ENCODE measurements around the gene MACROD2.

Gene MACROD2

DNA sequence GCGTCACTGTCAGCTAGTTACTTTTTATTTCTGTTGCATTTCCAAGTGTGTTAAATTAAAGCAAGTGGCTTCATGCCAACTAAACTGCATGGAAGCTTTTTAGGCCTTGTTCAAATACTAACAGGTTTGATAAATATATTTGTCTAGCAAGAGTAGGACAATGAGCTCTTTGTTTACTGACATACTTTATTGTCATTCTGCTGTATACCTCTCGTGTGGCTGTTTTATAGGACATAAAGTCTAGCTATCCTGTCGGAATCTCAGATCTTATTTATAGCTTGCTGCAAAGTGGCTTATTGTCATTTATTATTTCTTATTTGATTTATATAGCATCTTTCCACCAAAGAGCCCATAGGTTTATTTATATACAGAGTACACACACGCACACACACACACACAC lies 1866.9 kb downstream of the MACROD2 start:
- no peak for DNase-seq (ENCODE audit: low read depth)

DNA sequence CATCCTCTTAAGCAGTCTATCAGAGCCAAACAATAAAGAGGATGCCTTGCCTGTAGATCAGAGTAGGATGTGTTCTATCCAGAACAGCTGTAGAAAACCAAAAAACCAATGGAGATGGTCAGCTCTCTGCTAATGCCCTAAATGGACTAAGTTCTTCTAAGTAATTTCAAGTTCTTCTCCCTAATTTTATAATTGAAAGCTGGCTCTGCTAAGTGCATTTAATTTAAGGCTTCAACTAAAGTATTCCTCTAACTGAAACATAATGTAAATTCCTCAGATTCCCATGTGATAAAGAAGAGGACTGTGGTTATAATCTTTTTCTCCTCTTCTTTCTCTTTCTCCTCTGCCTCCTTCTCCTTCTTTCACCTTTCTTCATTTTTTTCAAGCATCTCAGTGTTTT lies 1868.4 kb downstream of the MACROD2 start:
- no peak for DNase-seq (ENCODE audit: low read depth)

DNA sequence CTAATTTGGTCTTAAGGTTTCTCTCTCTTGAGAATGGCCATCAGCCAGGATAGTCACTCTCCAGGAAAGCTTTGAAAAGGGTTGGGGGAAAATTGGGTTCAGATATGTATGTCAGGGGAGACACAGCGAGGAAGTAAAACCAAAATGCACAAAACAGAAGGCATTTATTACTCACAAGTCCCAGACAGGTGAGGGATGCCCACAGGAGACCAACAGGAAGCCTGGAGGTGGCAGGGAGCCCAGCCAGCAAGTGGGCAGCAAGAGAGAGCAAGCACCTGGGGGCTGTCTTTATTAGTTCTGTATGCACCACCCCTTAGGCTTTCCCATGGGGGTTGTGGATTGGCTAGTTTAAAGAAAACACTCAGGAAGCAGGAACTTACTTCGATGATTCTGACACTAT lies 1870.2 kb downstream of the MACROD2 start:
- no peak for DNase-seq (ENCODE audit: low read depth)

DNA sequence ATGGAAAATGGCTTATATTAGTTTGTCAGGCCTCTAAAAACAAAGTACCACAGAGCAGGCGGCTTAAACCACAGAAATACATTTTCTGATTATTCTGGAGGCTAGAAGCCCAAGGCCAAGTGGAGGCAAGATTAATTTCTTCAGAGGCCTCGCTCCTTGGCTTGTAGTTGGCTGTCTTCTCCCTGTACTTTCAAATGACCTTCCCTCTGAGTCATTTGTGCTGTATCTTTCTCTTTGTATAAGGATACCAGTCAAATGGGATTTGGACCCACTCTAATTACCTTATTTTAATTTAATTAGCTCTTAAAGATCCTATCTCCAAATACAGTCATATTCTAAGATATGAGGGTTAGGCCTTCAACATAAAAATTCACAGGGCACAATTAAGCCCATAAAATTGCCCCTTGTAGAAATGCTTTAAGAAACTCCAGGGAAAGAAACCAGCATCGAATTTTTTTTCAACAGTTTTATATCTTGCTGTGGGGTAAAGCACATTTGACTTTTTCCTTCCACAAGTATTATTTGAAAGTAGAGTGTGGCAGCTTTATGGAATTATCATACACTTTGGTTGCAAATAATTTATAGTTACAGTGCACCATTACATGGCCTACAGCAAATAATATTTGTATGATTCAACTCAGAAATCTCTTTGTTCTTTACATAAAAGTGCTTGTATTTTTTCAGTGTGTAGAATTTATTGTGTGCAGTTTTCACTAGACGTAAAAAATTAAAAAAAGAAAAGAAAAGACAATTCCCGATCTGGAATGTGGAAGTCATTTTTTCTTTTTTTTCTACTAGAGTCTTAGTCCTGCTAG lies 1871.8 kb downstream of the MACROD2 start:
- no peak for DNase-seq (ENCODE audit: low read depth)

DNA sequence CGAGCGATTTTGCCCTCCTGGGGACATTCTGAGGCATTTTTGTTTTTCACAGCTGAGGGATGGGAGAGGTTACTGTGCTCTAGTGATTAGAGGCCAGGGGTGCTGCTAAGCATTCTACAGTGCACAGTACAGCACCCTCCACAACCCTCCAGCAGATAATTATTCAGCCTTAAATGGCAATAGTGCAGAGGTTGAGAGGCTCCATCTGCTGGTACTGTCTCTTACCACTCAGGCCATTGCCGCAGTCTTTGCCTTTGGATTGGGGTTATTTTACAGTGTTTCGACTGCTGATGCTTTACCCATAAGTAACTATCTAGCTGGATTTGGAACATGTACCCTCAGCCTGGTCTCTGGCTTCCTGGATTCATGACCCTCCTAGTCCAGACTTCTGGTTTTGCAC lies 1872.6 kb downstream of the MACROD2 start:
- no peak for DNase-seq (ENCODE audit: low read depth)

DNA sequence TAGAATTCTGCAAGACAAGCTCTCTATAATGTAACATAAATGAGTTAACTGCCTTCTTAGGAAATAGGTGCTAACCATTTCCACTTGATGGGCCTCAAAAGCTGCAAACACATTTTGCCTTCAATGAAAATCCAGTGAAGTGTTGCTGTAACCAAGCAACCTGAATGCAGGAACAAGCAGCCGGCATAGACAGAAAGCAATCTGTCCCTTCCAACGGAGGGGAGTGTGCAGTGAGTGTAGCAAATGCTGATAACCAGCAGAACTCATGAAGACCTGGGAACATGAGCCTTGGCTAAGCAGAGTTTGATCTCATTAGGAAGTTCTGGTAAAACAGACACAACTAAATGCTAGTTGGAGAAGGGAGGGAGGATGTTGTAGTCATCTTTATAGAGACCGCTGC lies 1880.1 kb downstream of the MACROD2 start:
- DNase-seq (ENCODE audit: low read depth): no peak

DNA sequence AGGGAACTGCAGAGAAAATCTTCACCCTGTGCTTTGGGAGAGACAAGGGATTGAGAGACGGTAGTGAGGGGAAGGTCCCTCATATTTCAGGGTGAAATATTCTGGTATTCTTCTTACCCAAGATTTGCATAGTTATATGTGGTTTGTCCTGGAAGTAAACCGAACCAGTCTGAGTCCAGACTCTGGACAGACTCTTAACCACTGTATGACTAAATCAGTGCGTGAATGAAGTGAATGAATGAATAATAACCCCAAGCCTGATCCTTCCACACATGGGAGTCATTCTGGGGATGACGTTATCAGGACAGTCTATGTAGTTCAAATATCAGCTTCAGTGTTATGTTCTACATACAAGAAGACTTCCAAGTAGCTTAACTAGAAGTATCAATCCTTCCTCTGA lies 1887.2 kb downstream of the MACROD2 start:
- DNase-seq (ENCODE audit: low read depth): no peak

DNA sequence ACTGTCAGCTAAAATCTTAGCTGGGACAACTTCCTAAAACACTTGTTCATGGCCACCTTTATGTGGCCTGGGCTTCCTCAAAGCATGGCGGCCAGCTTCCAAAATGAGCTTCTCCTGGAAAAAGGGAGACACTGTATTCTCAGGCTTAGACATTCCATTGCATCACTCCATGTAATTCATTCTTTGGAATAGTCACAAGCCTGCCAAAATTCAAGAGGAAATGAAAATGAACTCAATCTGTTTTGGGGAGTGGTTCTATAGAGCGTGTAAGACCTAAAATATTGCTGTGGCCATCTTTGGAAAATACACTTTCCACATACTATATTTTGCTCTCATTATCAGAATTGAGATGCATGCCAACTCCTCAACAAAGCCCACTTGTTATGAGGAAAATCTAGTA lies 1890.9 kb downstream of the MACROD2 start:
- DNase-seq (ENCODE audit: low read depth): no peak

DNA sequence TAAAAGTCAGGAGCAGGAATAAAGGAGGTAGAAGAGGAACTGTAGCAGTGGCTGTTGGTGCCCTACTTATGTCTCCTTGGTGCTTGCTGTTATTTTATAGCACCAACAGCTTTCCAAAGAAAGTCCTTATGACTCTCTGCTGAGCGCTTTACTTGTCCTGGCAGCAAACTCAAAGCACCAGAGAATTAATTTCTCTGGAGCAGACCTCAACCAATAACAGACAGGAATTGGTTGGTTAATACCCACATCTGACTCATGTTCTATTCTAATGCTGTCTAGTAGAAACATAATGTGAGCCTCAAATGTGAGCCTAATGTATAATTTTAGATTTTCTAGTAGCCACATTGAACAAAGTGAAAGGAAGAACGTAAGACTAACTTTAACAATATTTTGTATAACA lies 1892.1 kb downstream of the MACROD2 start:
- no peak for DNase-seq (ENCODE audit: low read depth)

DNA sequence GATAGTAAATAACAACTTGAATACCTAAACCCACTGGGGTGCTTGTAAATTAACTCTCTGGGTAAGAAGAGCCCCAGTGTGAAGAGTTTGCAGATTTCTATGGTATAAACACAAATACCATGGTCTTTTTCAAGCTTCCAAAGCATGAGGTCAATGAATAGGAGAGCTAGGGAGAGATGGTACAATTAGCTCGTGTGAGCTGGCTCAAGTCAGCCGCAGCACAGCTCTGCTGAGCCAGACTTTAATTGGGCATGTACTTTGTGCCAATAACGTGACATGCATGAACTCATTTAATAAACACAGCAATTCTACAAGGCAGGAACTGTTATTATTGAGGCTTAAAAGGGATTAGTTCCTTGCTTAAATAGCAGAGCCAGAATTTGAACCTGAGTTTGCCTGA lies 1893.7 kb downstream of the MACROD2 start:
- DNase-seq (ENCODE audit: low read depth): no peak

DNA sequence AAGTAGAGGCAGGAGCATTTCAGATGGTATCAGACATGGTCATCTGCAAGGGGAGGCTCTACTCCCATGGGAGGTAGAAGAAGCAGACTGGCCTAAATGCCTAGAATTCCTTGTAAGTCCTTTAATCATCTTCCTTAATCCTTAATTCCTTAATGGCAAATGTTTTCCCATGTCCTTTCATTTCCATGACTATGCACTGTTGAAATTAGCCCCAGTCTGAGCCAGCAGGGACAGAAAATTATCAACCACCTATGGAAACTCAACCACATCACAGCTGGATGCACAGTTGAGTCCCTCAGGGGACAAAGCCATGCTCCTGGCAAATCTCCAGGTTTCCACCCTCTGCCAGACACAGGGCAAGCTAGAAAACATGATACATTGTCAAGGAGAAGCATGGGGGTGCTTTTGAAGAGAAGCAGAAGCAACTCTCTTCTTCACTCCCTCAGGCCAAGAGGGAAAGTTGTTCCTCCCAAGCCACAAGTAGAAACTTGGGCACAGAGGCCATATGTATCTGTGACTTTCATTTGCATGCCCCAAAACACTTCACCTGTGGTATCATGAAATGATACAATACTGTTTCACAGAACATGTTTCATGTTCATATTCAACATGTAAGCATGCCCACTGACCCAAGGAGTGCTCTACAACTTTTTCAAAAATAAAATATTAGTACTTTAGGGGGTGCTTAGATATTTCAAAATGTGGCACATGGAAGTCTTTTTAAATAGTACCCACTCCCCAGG lies 1894.4 kb downstream of the MACROD2 start:
- no peak for DNase-seq (ENCODE audit: low read depth)

DNA sequence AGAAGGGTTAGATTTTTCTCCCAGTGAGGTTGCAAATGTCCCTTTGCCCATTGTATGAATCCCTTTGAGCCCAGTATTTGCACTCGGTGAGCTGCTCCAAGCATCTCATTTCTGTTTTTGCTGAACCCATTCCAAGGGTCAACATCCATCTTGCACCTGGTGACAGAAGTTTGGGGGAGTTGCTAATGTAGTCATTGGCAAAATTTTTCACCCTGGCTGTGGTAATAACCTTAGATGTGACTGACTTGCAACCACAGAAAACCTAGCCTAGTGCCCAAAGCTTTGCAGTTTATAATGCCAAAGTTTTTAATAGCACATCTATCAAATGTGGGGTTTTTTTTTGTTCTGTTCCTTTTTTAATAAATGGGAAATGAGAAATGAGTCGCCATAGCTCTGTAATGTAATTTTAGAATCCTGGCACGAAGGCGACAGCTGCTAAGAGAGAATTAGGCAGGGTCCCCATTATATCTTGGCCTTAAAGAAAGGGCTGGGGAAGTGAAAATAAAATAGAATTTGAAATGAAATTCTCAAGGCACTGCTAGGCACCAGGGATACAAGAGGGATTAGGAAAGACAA lies 1895.2 kb downstream of the MACROD2 start:
- no peak for DNase-seq (ENCODE audit: low read depth)

DNA sequence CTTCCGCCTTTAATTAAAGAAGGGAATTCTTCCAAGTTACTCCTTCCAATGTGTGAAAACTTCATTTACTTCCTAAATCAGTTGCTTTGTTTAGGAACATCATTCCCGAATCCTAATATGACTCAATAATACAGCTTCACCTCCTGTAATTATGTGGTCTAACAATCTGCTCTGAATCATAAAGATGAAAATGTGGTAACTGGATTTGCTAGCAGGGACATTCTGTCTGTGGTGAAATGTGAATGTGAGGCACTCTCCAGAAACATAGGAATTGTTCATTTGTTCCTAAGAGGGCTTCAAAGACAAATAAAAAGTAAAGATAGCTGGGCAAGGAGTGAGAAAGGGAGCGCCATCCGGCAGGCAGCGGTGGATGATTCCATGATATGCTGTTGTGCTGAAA lies 1899.8 kb downstream of the MACROD2 start:
- DNase-seq (ENCODE audit: low read depth): no peak

DNA sequence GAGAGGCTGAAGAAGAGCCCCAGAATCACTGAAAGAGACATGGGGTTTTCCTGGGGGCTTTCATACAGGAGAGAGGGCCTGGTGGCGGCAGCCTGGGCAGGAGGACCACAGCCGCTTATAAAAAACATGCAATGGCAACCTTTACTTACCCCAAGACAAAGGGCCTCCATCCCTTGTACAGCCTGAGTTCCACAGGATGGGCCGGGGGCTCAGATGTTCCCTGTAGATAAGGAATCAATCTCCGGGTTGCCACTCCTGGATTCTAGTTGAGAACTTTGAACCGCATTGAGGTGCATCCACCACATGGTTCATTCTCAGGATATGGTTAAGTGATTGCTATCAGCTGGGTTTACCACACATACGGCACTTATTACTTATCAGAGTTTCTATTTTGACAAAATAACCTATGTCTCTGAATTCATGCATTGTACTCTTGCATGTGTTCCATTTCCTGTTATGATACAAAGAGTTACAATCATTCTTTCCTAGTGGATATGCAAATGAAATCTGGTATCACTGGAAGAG lies 1900.3 kb downstream of the MACROD2 start:
- no peak for DNase-seq (ENCODE audit: low read depth)

DNA sequence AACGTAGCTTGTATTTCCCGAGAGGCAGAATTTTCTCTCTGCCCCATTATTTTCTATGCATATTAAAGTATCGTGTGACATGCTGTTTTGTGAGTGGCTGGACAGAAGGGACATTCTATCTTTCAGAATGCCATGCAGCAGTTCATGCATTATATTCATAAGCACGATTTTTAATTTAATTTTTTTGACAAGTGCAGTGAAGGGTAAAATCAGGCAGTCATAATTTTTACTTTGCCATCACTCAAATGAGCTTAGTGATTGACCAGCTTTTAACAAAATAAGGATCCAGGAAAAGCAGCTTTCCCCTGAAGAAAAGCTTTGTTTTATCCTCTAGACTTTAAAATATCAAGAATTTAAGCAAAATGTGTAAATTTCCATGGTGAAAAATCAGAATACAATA lies 1904.7 kb downstream of the MACROD2 start:
- DNase-seq (ENCODE audit: low read depth): no peak

DNA sequence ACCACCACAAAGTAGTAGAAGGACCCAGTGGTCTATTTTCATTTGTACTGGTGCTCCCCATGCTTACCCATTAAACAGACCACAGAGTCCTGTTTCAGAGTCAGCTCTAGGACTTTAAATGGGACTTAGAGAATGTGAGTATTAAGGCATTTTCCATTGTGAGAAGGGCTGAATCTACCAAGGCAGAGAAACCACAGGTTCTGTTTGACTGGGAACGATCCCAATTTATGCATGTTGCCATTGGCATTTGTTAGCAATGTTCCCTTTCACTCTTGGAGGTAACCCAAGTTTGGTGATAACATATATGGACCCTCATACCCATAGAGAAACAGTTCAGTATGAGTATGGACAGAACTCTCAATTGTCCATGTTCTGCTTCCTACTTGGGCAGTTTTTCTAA lies 1905.1 kb downstream of the MACROD2 start:
- no peak for DNase-seq (ENCODE audit: low read depth)

DNA sequence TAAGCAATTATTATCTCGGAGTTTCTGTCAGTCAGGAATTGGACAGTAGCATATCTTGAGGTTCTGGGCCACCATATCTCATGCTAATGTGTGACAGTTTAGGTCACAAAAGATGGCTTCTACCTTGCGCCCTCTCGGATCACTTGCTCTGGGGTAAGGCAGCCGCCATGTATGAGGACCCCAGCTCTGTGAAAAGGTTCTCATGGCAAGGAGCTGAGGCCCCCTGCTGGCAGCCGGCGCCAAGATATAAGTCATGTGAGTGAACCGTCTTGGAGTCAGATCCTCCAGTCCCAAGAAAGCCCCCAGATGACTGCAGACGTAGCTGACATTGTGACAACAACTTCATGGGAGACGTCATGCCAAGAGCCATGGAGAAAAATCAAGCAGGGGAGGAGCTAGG lies 1907.2 kb downstream of the MACROD2 start:
- DNase-seq (ENCODE audit: low read depth): no peak

DNA sequence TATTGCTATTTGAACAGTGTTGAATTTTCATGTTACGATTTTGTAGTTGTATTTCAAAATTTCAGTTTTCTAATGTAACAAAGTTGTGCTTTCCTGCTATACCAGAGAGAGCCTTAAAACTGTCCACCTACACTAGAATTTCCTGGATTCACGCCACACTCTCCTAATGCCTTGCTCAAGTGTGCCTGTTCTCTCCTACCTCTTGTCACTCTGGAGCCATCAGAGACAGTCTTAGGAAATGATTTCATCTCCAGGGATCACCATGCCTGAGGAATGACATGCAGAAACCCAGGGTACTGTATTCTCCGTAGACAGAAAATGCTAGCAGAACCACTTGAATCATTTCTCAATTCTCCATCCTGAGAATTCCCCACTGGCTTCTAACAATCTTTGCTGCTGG lies 1910.3 kb downstream of the MACROD2 start:
- DNase-seq (ENCODE audit: low read depth): no peak

DNA sequence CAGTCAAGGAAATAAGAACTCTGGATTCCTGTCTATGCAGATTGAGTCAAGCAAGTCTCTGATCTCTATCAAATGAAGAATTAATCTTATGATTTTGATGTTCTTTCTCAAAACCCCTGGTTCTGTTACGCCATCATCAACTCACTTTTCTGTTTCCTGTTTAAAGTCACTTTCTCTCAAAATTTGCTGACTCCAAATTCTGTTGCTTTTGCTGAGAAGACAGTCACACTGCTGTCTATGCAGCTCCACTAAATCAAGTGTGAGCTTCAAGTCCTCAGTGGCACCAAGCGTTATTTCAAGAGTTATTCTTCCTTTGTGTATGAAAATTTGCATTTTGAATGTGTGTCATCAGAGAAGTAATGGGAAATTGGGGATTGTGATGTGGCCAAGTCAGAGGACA lies 1914.7 kb downstream of the MACROD2 start:
- DNase-seq (ENCODE audit: low read depth): no peak

DNA sequence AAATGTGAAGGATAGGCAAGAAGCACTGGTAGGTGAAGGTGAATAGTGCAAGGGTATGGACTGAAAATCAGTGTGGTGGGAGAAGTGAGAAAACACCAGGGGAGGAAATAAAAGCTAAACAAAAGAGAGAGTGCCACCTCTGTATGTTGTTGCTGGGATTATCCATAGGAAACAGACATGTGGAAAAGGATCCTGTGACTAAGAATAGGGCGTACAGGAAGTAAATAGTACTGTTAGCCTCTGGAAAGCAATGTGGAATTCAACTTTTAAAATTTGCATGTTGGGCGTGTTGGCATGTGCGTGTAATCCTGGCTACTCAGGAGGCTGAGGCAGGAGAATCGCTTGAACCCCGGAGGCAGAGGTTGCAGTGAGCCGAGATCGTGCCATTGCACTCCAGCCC lies 1916.3 kb downstream of the MACROD2 start:
- no peak for DNase-seq (ENCODE audit: low read depth)

DNA sequence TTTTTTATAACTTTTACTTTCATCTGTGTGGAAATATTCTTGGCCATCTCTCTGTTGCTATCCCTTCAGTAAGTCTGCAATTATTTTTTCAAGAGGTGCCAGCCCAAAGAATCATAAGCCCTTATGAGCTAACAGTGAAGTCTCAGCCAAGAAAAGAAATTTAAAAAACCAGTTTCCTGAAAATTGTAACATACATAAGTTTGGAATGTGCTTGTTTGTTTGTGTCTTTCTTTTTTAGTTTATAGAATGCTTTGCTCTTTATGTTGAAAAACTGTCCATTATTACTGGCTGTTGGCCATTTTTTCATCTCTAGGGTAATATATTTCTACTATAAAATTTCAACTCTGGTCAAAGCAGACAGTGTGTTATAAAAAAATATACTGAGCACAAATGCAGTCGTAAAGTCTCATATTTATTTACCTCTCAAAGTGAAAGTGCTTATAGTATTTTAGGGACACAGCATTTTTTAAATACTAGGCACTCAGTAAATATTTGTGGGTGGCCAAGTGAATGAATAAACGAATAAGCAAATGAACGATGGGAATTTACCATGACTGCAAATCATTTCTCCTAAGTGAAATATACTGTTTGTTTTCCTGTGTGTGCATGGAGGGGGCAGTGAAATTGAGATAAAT lies 1918.2 kb downstream of the MACROD2 start:
- no peak for DNase-seq (ENCODE audit: low read depth)

DNA sequence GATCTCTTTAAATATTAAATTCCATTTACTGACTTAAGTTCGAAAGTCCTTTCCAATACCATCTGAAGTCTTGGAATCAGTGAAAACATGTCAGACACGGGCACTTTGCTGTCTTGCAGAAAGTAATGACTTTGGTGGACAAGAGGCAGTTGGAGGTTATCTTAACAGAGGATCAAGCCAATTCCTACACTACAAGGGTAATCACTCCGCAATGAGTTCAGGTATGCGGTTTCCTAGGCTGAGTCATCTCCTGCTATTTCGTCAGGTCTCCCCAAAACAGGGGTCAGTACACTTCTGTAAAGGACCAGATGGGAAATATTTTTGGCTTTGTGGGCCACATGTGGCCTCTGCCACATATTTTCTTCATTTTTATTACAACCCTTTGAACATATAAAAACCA lies 1921.3 kb downstream of the MACROD2 start:
- DNase-seq (ENCODE audit: low read depth): no peak

DNA sequence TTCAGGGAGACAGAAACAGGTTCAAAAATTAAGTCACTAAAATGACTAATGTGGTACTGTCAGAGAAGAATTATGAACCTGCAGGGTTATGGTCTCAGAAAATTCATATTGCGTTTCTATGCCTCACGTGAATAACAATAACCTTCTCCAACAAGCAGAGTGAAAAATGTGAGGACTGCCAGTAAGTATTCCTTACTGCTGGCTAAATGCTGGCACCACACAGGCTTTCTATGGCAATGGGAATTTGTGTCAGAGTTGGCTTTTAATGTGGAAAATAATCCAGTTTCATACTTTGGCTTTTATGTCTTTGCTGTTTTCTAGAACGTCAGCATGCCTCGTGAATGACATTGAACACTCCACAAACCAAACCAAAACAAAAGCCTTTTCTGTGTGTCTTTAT lies 1922.0 kb downstream of the MACROD2 start:
- no peak for DNase-seq (ENCODE audit: low read depth)

Data from stimulated activated CD8-positive, alpha-beta memory T cell treated with anti-CD3 and anti-CD28 coated beads, Interleukin-12 subunit alpha, Interleukin-12 subunit beta, amount 100 ng/mL, for 1 hour (primary cell).